HEK293 (cell line): ENCODE data around the gene GSTP1.

Experiments
- CTCF ChIP-seq: fragments of 450-650 bp; formaldehyde crosslinking; IDR thresholded peaks from 2 replicates; pipeline ENCODE4 v1.5.1; 2016; ENCODE audit warnings: missing biosample characterization, missing genetic modification characterization
- YY1 ChIP-seq: fragments of 450-650 bp; formaldehyde crosslinking; IDR thresholded peaks from 2 replicates; pipeline ENCODE4 v1.5.1; 2018; ENCODE audit warnings: missing biosample characterization, missing genetic modification characterization
- ZBTB8A ChIP-seq: fragments of 450-650 bp; formaldehyde crosslinking; IDR thresholded peaks from 2 replicates; pipeline ENCODE4 v1.5.1; 2016; ENCODE audit warnings: missing biosample characterization, missing genetic modification characterization
- ZNF174 ChIP-seq: fragments of 450-650 bp; formaldehyde crosslinking; IDR thresholded peaks from 2 replicates; pipeline ENCODE4 v1.5.0; 2017; ENCODE audit warnings: missing biosample characterization, mild to moderate bottlenecking, missing genetic modification characterization
- ZNF175 ChIP-seq: fragments of 450-650 bp; formaldehyde crosslinking; IDR thresholded peaks from 2 replicates; pipeline ENCODE4 v1.5.1; 2016; ENCODE audit warnings: missing biosample characterization, missing genetic modification characterization
- ZNF501 ChIP-seq: fragments of 450-650 bp; formaldehyde crosslinking; IDR thresholded peaks from 2 replicates; pipeline ENCODE4 v1.5.1; 2016; ENCODE audit warnings: missing biosample characterization, missing genetic modification characterization
- ZNF600 ChIP-seq: fragments of 450-650 bp; formaldehyde crosslinking; IDR thresholded peaks from 2 replicates; pipeline ENCODE4 v1.5.1; 2016; ENCODE audit warnings: missing biosample characterization, missing genetic modification characterization
- ZNF776 ChIP-seq: fragments of 450-650 bp; formaldehyde crosslinking; IDR thresholded peaks from 2 replicates; pipeline ENCODE4 v1.5.0; 2017; ENCODE audit warnings: missing biosample characterization, missing genetic modification characterization, borderline replicate concordance
- ZNF830 ChIP-seq: fragments of 450-650 bp; IDR thresholded peaks from 2 replicates; pipeline ENCODE4 v1.5.0; 2018; ENCODE audit warnings: missing biosample characterization, missing genetic modification characterization, low read depth, mild to moderate bottlenecking, moderate library complexity

- TF ChIP-seq ZBTB8A: no peak
- TF ChIP-seq YY1 (tag by site-specific recombination): no peak
- no peak for TF ChIP-seq ZNF776 (tag by site-specific recombination)
- no peak for TF ChIP-seq ZNF830 (tag by site-specific recombination)
- no peak for TF ChIP-seq CTCF
- no peak for TF ChIP-seq ZNF600 (tag by site-specific recombination)
- TF ChIP-seq ZNF501 (tag by site-specific recombination): no peak
- no peak for TF ChIP-seq ZNF175
- TF ChIP-seq ZNF174 (tag by site-specific recombination): no peak
Measured at GRCh38 chr11:67543585-67543984, 40.0 kb upstream of the GSTP1 start.
